Endothelial cell of umbilical vein (primary cell): Measurements from ENCODE around the gene PEX10. TPM values are rescaled to one million over a fixed set of nuclear protein-coding genes. Genes with fewer than 3 reads are reported as not detected.

Experiments used
- BruUV-seq: library from RNA; stranded (reverse); fragments of 400-500 nt; replicated peaks from 2 replicates; lab custom pipeline; 2021; lab: Mats Ljungman, UMichigan
- CTCF ChIA-PET: fragments of 300-600, 350-600 bp; sonication (Branson Sonifier 250); formaldehyde crosslinking; loops from one replicate; lab custom pipeline; 2021; ENCODE audit warnings: antibody characterized with exemption, inconsistent platforms; lab: Charles Lee
- POLR2A ChIA-PET: fragments of 300-600, 350-600 bp; sonication (Branson Sonifier 250); formaldehyde crosslinking; loops from one replicate; lab custom pipeline; 2021; ENCODE audit warnings: antibody characterized with exemption, inconsistent platforms; lab: Charles Lee
- DNase-seq: peaks from one replicate; pipeline ENCODE4 v3.0.0-alpha.2; 2011; ENCODE audit warnings: low read depth, low spot score
- FAIRE-seq: peaks from 2 replicates; lab custom pipeline; 2011; peaks lifted over from hg19 to GRCh38; lab: Jason Lieb, UNC
- H2AFZ ChIP-seq: 2 replicates; pipeline ENCODE4 v1.6.0; 2012; ENCODE audit warnings: low read depth, low read length, control low read depth, inconsistent platforms
- H3K27ac ChIP-seq: 2 replicates; pipeline ENCODE4 v1.5.1; 2011; ENCODE audit warnings: low read depth, mild to moderate bottlenecking, control low read depth, low read length, moderate library complexity; ENCODE audit not compliant: insufficient read depth
- H3K27me3 ChIP-seq, 2 experiments: 2 replicates each; pipeline versions ENCODE4 v1.6.0 to v1.6.1; 2011; ENCODE audit warnings: low read length in 2 of 2, mixed read lengths in 1 of 2; ENCODE audit not compliant: control insufficient read depth in 2 of 2, insufficient read depth in 2 of 2
- H3K36me3 ChIP-seq, 2 experiments: 2 replicates in 1 of 2; 3 replicates in 1 of 2; pipeline ENCODE4 v1.5.1; 2011; ENCODE audit warnings: low read length in 2 of 2, mild to moderate bottlenecking in 1 of 2, moderate library complexity in 1 of 2; ENCODE audit not compliant: control insufficient read depth in 2 of 2, insufficient read depth in 2 of 2; ENCODE audit errors: extremely low read depth in 1 of 2
- H3K4me1 ChIP-seq: 3 replicates; pipeline ENCODE4 v1.5.1; 2011; ENCODE audit warnings: mild to moderate bottlenecking, low read length; ENCODE audit not compliant: control insufficient read depth, insufficient read depth; ENCODE audit errors: extremely low read depth
- H3K4me2 ChIP-seq: 2 replicates; pipeline ENCODE4 v1.6.1; 2011; ENCODE audit warnings: low read length, control low read depth, mixed read lengths; ENCODE audit not compliant: insufficient read depth
- H3K4me3 ChIP-seq, 3 experiments: fragments of 200-600 bp in 1 of 3; sonication (generic), shearing (Covaris generic) in 1 of 3; replicated peaks in 1 of 3; 2 replicates each; pipeline ENCODE4 v1.5.1; 2011 to 2016; ENCODE audit warnings: control low read depth in 3 of 3, low read length in 3 of 3, mild to moderate bottlenecking in 2 of 3, inconsistent platforms in 1 of 3, low read depth in 1 of 3, moderate library complexity in 1 of 3; ENCODE audit not compliant: insufficient read depth in 1 of 3
- H3K79me2 ChIP-seq: 2 replicates; pipeline ENCODE4 v1.6.0; 2012; ENCODE audit warnings: low read length, inconsistent platforms; ENCODE audit not compliant: control insufficient read depth, insufficient read depth
- H3K9ac ChIP-seq: replicated peaks from 2 replicates; pipeline ENCODE3; 2011; ENCODE audit warnings: low read length, control low read depth; ENCODE audit not compliant: insufficient read depth; ENCODE audit errors: extremely low read depth
- H3K9me1 ChIP-seq: replicated peaks from 3 replicates; pipeline ENCODE4 v1.6.0; 2011; ENCODE audit warnings: mild to moderate bottlenecking, low read length; ENCODE audit not compliant: control insufficient read depth, insufficient read depth; ENCODE audit errors: extremely low read depth
- H3K9me3 ChIP-seq: replicated peaks from 2 replicates; pipeline ENCODE4 v1.5.1; 2012; ENCODE audit warnings: low read length, inconsistent platforms; ENCODE audit not compliant: control insufficient read depth, insufficient read depth
- H4K20me1 ChIP-seq: replicated peaks from 2 replicates; pipeline ENCODE3; 2011; ENCODE audit warnings: mild to moderate bottlenecking, low read length; ENCODE audit not compliant: control insufficient read depth, insufficient read depth; ENCODE audit errors: extremely low read depth
- CTCF ChIP-seq, 2 donors: IDR thresholded peaks; 1 replicate in 1 of 2; 2 replicates in 1 of 2; pipeline ENCODE4 v1.5.1; 2011; ENCODE audit warnings: low read length in 2 of 2, mild to moderate bottlenecking in 2 of 2, moderate library complexity in 2 of 2, control low read depth in 1 of 2, inconsistent platforms in 1 of 2, low read depth in 1 of 2; ENCODE audit not compliant: insufficient read depth in 1 of 2; ENCODE audit errors: extremely low read depth in 1 of 2
- EZH2 ChIP-seq: IDR thresholded peaks from 2 replicates; pipeline ENCODE4 v1.6.1; 2012; ENCODE audit warnings: borderline replicate concordance, low read depth, mild to moderate bottlenecking, moderate library complexity, low read length, inconsistent platforms; ENCODE audit not compliant: severe bottlenecking
- FOS ChIP-seq: IDR thresholded peaks from 2 replicates; pipeline ENCODE4 v1.6.1; 2011; ENCODE audit warnings: mild to moderate bottlenecking, low read length, moderate library complexity, borderline replicate concordance; ENCODE audit not compliant: insufficient read depth
- GATA2 ChIP-seq: IDR thresholded peaks from 2 replicates; pipeline ENCODE4 v1.7.0; 2011; ENCODE audit warnings: low read depth, mild to moderate bottlenecking, moderate library complexity, mixed read lengths, low read length; ENCODE audit not compliant: insufficient read length, insufficient read depth
- JUN ChIP-seq: IDR thresholded peaks from 2 replicates; pipeline ENCODE4 v1.6.1; 2011; ENCODE audit warnings: borderline replicate concordance, low read depth; ENCODE audit not compliant: insufficient read length, insufficient read depth
- MAX ChIP-seq: IDR thresholded peaks from 2 replicates; pipeline ENCODE4 v1.6.1; 2011; ENCODE audit not compliant: insufficient read depth, insufficient read length
- MYC ChIP-seq: IDR thresholded peaks from one replicate; pipeline ENCODE4 v1.6.1; 2011; ENCODE audit warnings: mild to moderate bottlenecking, low read depth, low read length
- POLR2A ChIP-seq: IDR thresholded peaks from 2 replicates; pipeline ENCODE4 v1.6.1; 2012; ENCODE audit warnings: low read depth, mild to moderate bottlenecking, control low read depth, low read length
- POLR2AphosphoS5 ChIP-seq: IDR thresholded peaks from 2 replicates; pipeline ENCODE4 v1.6.1; 2012; ENCODE audit warnings: low read depth, mild to moderate bottlenecking, control low read depth, low read length, moderate library complexity; ENCODE audit not compliant: insufficient read depth
- dilution Hi-C: fragments of 300-500 bp; cut with MboI; formaldehyde crosslinking; loops from one replicate; pipeline ENCODE4 v1.15.0; 2019; ENCODE audit warnings: low sequenced_read_pairs; ENCODE audit not compliant: extremely low pct_ligation_motif_present
- intact Hi-C: fragments of 100-400 bp; cut with micrococcal nuclease; formaldehyde crosslinking; loops from one replicate; pipeline ENCODE4 v1.10.0; 2022
- polyA plus RNA-seq, 4 experiments: library from polyadenylated mRNA; depleted of rRNA in 3 of 4; stranded (reverse) in 3 of 4; unstranded in 1 of 4; fragments of >200 nt; gene quantifications; 2 replicates each; pipeline versions ENCODE4 v1.2.1 to v1.2.3, GENCODE V29; 2011 to 2012; ENCODE audit warnings: missing spikeins in 1 of 4
- total RNA-seq: library from RNA; stranded (reverse); gene quantifications from 2 replicates; pipeline ENCODE4 v1.2.3, GENCODE V29; 2021

Gene PEX10
- total and polyA plus RNA-seq, 2 donors (not counting 3 experiments of a cell fraction or from before 2014, with no cell fraction given) = 25.1 to 26.7 TPM

GRCh38 chr1:2384130-2384860 lies 28.1 kb downstream of the PEX10 start:
- BruUV-seq = no TSS peak
- intact Hi-C loops = loop anchor here (5.0 kb wide), 1 partner anchor 72 kb away; no protein-coding TSS in a partner anchor
- CTCF ChIA-PET = interaction anchor here (0.8 to 8.9 kb wide), 3 partner anchors 14 to 210 kb away, joined by 3 to 631 read pairs (median 5); partner anchors contain the start of gene FAAP20

More at GRCh38 chr1:2384130-2384860, 28.1 kb downstream of the PEX10 start:
- H3K27ac ChIP-seq = no peak overlapping the region
- POLR2A ChIA-PET = no interaction called here
- DNase-seq (no peak), FAIRE-seq (no peak)
- TF ChIP-seq GATA2 (no peak), MAX (no peak), CTCF (IDR thresholded peaks at IDR 0.05; ENCODE audit: extremely low read depth in 1 of 2, insufficient read depth in 1 of 2, low read depth in 1 of 2, low read length in 2 of 2) (no peak), FOS (no peak), POLR2AphosphoS5 (no peak), JUN (no peak), EZH2 (no peak), MYC (no peak), POLR2A (no peak)
- no peaks in the 10 kb centered on the region for H4K20me1 ChIP-seq
- H3K9ac ChIP-seq = no peak overlapping the region
- no peak overlapping the region for H3K4me3 ChIP-seq
- no peak overlapping the region for H2AFZ ChIP-seq
- H3K27me3 ChIP-seq = no peaks in the 10 kb centered on the region
- no peaks in the 10 kb centered on the region for H3K36me3 ChIP-seq
- H3K9me3 ChIP-seq = no peaks in the 10 kb centered on the region
- H3K4me2 ChIP-seq = no peak overlapping the region
- dilution Hi-C loops = no loop called here
- H3K4me1 ChIP-seq = no peaks in the 10 kb centered on the region
- no peaks in the 10 kb centered on the region for H3K9me1 ChIP-seq
- no peaks in the 10 kb centered on the region for H3K79me2 ChIP-seq
